ENCODE data around the gene CNGB1. TPM values are rescaled to one million over a fixed set of nuclear protein-coding genes. Genes with fewer than 3 reads are reported as not detected.
"Not testable (repeated sequence)": the region's sequence is repeated elsewhere in the genome, so short reads cannot be mapped to it uniquely, and the experiment has no call there.

CNGB1 gene
- total RNA-seq, 1 donor from 2014 or later = 0.91 TPM

DNA sequence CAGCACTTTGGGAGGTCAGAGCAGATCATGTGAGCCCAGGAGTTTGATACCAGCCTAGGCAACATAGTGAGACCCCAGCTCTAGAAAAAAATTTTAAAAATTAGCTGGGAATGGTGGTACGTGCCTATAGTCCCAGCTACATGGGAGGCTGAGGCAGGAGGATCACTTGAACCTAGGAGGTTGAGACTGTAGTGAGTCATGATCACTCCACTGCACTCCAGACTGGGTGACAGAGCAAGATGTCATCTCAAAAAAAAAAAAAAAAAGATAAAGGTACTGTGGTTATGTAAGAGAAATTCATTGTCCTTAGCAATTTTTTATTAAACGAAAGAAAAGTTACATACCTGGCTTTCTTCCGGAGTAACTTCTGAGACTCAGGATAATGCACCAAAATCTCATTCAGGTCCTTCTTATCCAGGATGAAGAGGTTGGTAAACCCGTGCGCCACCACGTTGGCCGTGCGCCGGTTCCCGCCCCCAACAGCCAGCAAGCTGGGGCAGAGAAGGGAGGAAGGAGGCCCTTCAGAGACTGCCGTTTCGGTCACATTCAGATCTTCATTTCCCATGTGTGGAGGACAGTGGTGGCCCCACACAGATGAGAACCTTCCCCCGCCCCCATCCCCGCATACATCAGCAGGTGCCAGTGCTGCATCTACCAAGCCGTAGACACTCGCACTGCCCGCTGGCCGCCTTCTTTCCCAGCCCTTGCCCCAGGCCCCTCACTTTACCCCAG, 73.7 kb downstream of the CNGB1 start:
- TF ChIP-seq CTCF (IDR thresholded peaks at IDR 0.05; ENCODE audit: partially characterized antibody, unreplicated experiment) = no peak
- Mint-ChIP-seq H3K9me3 (ENCODE audit: unreplicated experiment) (no peaks in the 10 kb centered on the region), H3K4me3 (ENCODE audit: unreplicated experiment) (no peak overlapping the region), H3K27ac (ENCODE audit: unreplicated experiment) (no peak overlapping the region), H3K4me1 (ENCODE audit: low read depth, unreplicated experiment) (no peaks in the 10 kb centered on the region), H3K36me3 (ENCODE audit: unreplicated experiment) (no peaks in the 10 kb centered on the region), H3K27me3 (ENCODE audit: unreplicated experiment) (no peaks in the 10 kb centered on the region)
- no peak for DNase-seq

DNA sequence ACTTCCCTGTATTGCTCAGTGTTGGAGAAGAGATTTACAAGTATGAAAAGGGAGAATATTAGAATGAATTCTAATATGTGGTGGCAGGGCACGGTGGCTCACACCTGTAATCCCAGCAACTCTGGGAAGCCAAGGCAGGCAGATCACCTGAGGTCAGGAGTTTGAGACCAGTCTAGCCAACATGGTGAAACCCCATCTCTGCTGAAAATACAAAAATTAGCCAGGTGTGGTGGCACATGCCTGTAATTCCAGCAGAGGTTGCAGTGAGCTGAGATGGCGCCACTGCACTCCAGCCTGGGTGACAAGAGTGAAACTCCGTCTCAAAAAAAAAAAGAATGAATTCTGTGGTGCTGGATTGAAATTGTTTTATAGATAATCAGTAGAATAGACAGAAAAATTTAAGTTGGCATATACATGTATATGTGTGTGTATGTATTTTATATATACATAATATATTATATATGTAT, 75.8 kb downstream of the CNGB1 start:
- not testable (repeated sequence) for H3K27me3 Mint-ChIP-seq (ENCODE audit: unreplicated experiment); H3K4me3 Mint-ChIP-seq (ENCODE audit: unreplicated experiment); H3K27ac Mint-ChIP-seq (ENCODE audit: unreplicated experiment); DNase-seq; H3K36me3 Mint-ChIP-seq (ENCODE audit: unreplicated experiment); H3K9me3 Mint-ChIP-seq (ENCODE audit: unreplicated experiment); H3K4me1 Mint-ChIP-seq (ENCODE audit: low read depth, unreplicated experiment)

GRCh38 chr16:57894390-57895080, 76.4 kb downstream of the CNGB1 start:
- DNase-seq = no peak
- Mint-ChIP-seq H3K27ac (ENCODE audit: unreplicated experiment) (no peak overlapping the region), H3K9me3 (ENCODE audit: unreplicated experiment) (no peaks in the 10 kb centered on the region)

DNA sequence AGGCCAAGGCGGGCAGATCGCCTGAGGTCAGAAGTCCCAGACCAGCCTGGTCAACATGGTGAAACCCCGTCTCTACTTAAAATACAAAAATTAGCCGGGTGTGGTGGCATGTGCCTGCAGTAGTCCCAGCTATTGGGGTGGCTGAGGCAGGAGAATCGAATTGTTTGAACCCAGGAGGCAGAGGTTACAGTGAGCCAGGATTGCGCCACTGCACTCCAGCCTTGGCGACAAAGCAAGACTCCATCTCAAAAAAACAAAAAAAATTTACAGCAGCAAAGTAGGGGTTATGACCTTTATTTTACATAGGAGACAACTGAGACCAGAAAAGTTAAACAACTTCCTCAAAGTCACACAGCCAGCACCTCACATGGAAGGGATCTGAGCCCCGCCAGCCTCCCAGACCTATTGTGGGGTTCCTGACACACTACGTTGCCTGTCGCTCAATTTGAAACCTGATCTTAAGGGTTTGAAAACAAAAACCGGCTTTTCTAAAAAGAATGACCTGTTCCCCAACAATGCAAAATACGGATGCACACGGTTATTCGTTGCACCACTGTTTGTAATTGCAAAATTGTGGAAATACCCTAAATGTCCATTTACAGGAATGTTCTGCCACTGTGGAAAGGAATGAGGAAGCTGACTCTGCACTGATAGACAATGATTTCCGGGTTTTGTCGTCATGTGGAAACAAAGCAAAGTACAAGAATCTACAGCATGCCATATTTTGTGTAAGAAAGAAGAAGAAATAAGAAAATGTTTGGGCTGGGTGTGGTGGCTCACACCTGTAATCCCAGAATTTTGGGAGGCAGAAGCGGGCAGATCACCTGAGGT, 77.2 kb downstream of the CNGB1 start:
- no peak overlapping the region for H3K4me3 Mint-ChIP-seq (ENCODE audit: unreplicated experiment)
- H3K4me1 Mint-ChIP-seq (ENCODE audit: low read depth, unreplicated experiment) = peaks cover 4% of the 10 kb centered on the region
- TF ChIP-seq CTCF (IDR thresholded peaks at IDR 0.05; ENCODE audit: partially characterized antibody, unreplicated experiment) = no peak
- H3K9me3 Mint-ChIP-seq (ENCODE audit: unreplicated experiment) = no peaks in the 10 kb centered on the region
- H3K27me3 Mint-ChIP-seq (ENCODE audit: unreplicated experiment) = no peaks in the 10 kb centered on the region
- H3K36me3 Mint-ChIP-seq (ENCODE audit: unreplicated experiment) = no peaks in the 10 kb centered on the region
- no peak overlapping the region for H3K27ac Mint-ChIP-seq (ENCODE audit: unreplicated experiment)
- DNase-seq = no peak

More at GRCh38 chr16:57894390-57895080, 76.4 kb downstream of the CNGB1 start:
- Mint-ChIP-seq H3K4me1 (ENCODE audit: low read depth, unreplicated experiment) (peaks cover 4% of the 10 kb centered on the region), H3K4me3 (ENCODE audit: unreplicated experiment) (no peak overlapping the region), H3K27me3 (ENCODE audit: unreplicated experiment) (no peaks in the 10 kb centered on the region), H3K36me3 (ENCODE audit: unreplicated experiment) (no peaks in the 10 kb centered on the region)
- no peak for TF ChIP-seq CTCF (IDR thresholded peaks at IDR 0.05; ENCODE audit: partially characterized antibody, unreplicated experiment)

DNA sequence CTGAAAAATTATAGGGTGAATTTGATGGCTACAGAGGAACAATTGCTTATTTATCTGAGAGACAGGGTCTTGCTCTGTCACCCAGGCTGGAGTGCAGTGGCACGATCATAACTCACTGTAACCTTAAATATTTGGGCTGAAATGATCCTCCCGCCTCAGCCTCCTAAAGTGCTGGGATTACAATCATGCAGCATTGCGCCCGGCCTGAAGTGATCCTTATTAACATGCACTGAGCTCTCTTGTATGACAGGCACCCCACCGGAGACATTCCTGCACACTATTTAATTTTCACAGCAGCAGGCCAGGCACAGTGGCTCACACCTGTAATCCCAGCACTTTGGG, 77.7 kb downstream of the CNGB1 start:
- Mint-ChIP-seq H3K27ac (ENCODE audit: unreplicated experiment) (no peak overlapping the region), H3K36me3 (ENCODE audit: unreplicated experiment) (no peaks in the 10 kb centered on the region), H3K9me3 (ENCODE audit: unreplicated experiment) (no peaks in the 10 kb centered on the region), H3K27me3 (ENCODE audit: unreplicated experiment) (no peaks in the 10 kb centered on the region), H3K4me3 (ENCODE audit: unreplicated experiment) (no peak overlapping the region), H3K4me1 (ENCODE audit: low read depth, unreplicated experiment) (peaks cover 4% of the 10 kb centered on the region)
- TF ChIP-seq CTCF (IDR thresholded peaks at IDR 0.05; ENCODE audit: partially characterized antibody, unreplicated experiment) = no peak
- no peak for DNase-seq

Data from glutamatergic neuron (in vitro differentiated cells).